Ascending aorta (tissue), 2 donors: ENCODE results near the gene TEC. TPM values are rescaled to one million over a fixed set of nuclear protein-coding genes. Genes with fewer than 3 reads are reported as not detected.

Source experiments
- DNase-seq, 2 donors: peaks; one replicate each; pipeline ENCODE4 v3.0.0-alpha.2; 2019; ENCODE audit warnings: low spot score in 2 of 2
- H3K27ac ChIP-seq, 2 donors: fragments of 200-600 bp; sonication (generic); one replicate each; pipeline ENCODE4 v1.5.1; 2016 to 2017; ENCODE audit warnings: mild to moderate bottlenecking in 1 of 2
- H3K27me3 ChIP-seq: fragments of 200-600 bp; sonication (generic); one replicate; pipeline ENCODE4 v1.5.1; 2017
- H3K36me3 ChIP-seq, 2 donors: fragments of 200-600 bp; sonication (generic); one replicate each; pipeline ENCODE4 v1.5.1; 2016
- H3K4me1 ChIP-seq, 2 donors: fragments of 200-600 bp; sonication (generic); one replicate each; pipeline ENCODE4 v1.5.1; 2016 to 2017; ENCODE audit warnings: mild to moderate bottlenecking in 1 of 2
- H3K4me3 ChIP-seq, 2 donors: fragments of 200-600 bp; sonication (generic); one replicate each; pipeline ENCODE4 v1.5.1; 2016 to 2017; ENCODE audit warnings: mild to moderate bottlenecking in 1 of 2
- H3K9me3 ChIP-seq, 2 donors: fragments of 200-600 bp; sonication (generic); one replicate each; pipeline ENCODE4 v1.5.1; 2016
- CTCF ChIP-seq, 3 experiments: fragments of 200-600 bp in 2 of 3; fragments of 450-650 bp in 1 of 3; sonication (generic) in 2 of 3; IDR thresholded peaks; one replicate each; pipeline ENCODE4 v1.5.1; 2016 to 2019; ENCODE audit warnings: antibody characterized with exemption in 3 of 3, mild to moderate bottlenecking in 1 of 3, moderate library complexity in 1 of 3
- intact Hi-C: fragments of 100-400 bp; cut with DNase I; formaldehyde crosslinking; loops from one replicate; pipeline ENCODE4 v1.15.1; 2023
- total RNA-seq: library from RNA; depleted of rRNA; stranded (reverse); fragments of >200 nt; gene quantifications from one replicate; pipeline ENCODE4 v1.1.0, GENCODE V29; 2016

Gene TEC
- total RNA-seq, 1 donor from 2014 or later: 4.5 TPM

- intact Hi-C loops: no loop called here
- TF ChIP-seq CTCF (IDR thresholded peaks at IDR 0.05): no peak
- H3K4me1 ChIP-seq: no peaks in the 10 kb centered on the region
Measured at GRCh38 chr4:48215977-48216376, 53.7 kb downstream of the TEC start.

DNA sequence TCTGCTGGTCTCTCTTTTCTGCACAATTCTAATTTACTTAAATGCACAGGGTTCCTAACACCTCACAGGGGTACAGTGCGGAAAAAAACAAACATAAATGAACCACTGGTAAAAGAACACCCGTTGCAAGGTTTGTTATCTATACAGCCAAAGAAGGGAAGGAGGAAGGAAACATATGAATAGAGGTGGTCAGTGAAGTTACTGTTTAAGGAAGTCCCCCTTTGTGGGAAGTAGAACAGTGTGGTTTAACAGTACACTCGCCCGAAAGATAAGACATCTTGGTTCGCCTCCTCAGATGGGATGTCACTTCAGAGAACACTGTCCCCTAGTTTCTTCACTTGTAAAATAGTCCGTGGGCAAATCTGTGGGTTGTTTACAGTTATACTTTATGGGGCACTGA is 57.5 kb downstream of the TEC start:
- no peak overlapping the region for H3K4me3 ChIP-seq
- TF ChIP-seq CTCF (IDR thresholded peaks at IDR 0.05): no peak
- no peak for DNase-seq
- intact Hi-C loops: no loop called here
- no peak overlapping the region for H3K27ac ChIP-seq
- no peaks in the 10 kb centered on the region for H3K9me3 ChIP-seq
- no peaks in the 10 kb centered on the region for H3K27me3 ChIP-seq
- H3K36me3 ChIP-seq: no peaks in the 10 kb centered on the region
- H3K4me1 ChIP-seq: no peaks in the 10 kb centered on the region

More at GRCh38 chr4:48215977-48216376, 53.7 kb downstream of the TEC start:
- H3K9me3 ChIP-seq: no peaks in the 10 kb centered on the region
- DNase-seq: no peak
- H3K36me3 ChIP-seq: no peaks in the 10 kb centered on the region
- no peaks in the 10 kb centered on the region for H3K27me3 ChIP-seq
- H3K27ac ChIP-seq: no peak overlapping the region
- no peak overlapping the region for H3K4me3 ChIP-seq

DNA sequence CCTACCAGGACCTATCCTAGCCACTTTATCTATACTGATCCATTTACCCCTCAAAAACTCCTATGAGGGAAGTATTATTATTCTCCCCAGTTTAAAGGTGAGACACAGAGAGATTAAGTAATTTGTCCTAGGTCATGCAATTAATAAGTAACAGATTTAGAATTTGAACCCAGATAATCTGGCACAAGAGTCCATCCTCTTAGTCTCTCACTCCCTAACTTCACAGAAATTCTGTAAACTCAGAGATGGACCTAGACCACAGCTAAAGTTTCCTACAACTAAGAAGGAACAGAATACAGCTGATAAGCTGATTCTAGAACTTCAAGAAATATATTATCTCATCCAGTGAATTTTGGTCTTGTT is 58.7 kb downstream of the TEC start:
- H3K36me3 ChIP-seq: no peaks in the 10 kb centered on the region
- H3K9me3 ChIP-seq: no peaks in the 10 kb centered on the region
- no peak for DNase-seq
- intact Hi-C loops: no loop called here
- no peaks in the 10 kb centered on the region for H3K4me1 ChIP-seq
- H3K27ac ChIP-seq: no peak overlapping the region
- no peak overlapping the region for H3K4me3 ChIP-seq
- H3K27me3 ChIP-seq: no peaks in the 10 kb centered on the region
- TF ChIP-seq CTCF (IDR thresholded peaks at IDR 0.05): no peak

DNA sequence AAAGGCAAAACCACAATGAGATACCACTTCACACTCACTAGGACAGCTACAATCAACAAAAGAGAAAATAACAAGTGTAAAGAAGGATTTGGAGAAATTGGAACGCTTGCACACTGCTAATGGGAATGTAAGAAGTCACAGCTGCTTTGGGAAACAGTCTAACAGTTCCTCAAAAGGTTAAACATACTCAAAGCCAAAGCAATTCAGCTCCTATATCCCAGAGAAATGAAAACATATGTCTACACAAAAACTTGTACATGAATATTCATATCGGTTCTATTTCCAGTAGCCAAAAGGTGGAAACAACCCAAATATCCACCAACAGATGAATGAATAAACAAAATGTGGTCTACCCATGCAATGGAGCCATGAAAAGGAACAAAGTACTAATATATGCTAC is 64.0 kb downstream of the TEC start:
- DNase-seq: no peak
- Histone ChIP-seq H3K36me3 (no peaks in the 10 kb centered on the region), H3K27me3 (no peaks in the 10 kb centered on the region), H3K9me3 (no peaks in the 10 kb centered on the region), H3K27ac (no peak overlapping the region), H3K4me3 (no peak overlapping the region), H3K4me1 (no peaks in the 10 kb centered on the region)
- intact Hi-C loops: no loop called here
- TF ChIP-seq CTCF (IDR thresholded peaks at IDR 0.05): no peak

- intact Hi-C loops: no loop called here
- H3K27ac ChIP-seq: no peak overlapping the region
- TF ChIP-seq CTCF (IDR thresholded peaks at IDR 0.05): no peak
Measured at GRCh38 chr4:48205107-48205506, 64.5 kb downstream of the TEC start.

DNA sequence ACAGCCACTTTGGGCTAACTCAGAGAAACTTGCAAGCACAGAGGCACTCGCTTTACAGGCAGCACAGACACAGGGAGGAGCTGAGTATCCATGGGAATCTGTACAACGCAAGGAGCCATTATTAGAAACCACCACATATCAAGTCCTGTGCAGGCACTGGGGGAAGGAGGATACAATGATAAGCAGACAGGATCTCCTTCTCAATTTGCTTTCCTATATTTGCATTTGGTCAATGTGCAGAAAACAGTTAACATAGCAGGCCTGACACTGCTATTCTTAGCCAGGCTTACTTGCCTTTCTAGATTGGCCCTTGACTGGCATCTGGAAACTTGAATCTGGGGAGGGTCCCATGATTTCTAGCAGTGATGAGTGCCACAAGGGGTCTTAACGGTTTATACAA is 65.8 kb downstream of the TEC start:
- Histone ChIP-seq H3K9me3 (no peaks in the 10 kb centered on the region), H3K27me3 (no peaks in the 10 kb centered on the region), H3K27ac (no peak overlapping the region), H3K36me3 (no peaks in the 10 kb centered on the region), H3K4me1 (no peaks in the 10 kb centered on the region), H3K4me3 (no peak overlapping the region)
- intact Hi-C loops: no loop called here
- no peak for DNase-seq
- no peak for TF ChIP-seq CTCF (IDR thresholded peaks at IDR 0.05)

More at GRCh38 chr4:48205107-48205506, 64.5 kb downstream of the TEC start:
- no peak for DNase-seq
- H3K36me3 ChIP-seq: no peaks in the 10 kb centered on the region
- no peaks in the 10 kb centered on the region for H3K27me3 ChIP-seq
- H3K9me3 ChIP-seq: no peaks in the 10 kb centered on the region
- no peaks in the 10 kb centered on the region for H3K4me1 ChIP-seq
- no peak overlapping the region for H3K4me3 ChIP-seq
